ENCODE measurements around the gene SASH1.

DNA sequence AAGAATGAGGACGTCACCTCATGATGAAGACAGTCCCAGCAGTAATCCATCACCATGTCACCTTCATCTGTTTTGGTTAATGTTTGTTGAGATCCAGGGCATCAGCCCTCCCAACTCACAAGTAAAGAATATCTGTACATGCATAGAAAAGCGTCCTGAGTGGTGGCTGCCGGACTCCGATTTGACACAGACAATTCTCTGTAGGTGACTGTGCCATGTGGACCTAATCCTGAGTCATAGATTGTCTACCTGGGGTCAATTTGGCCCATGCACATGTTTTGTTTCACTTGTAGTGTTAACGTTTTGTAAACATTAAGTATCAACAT lies 235.8 kb downstream of the SASH1 start:
- TF ChIP-seq, protein P1, sequence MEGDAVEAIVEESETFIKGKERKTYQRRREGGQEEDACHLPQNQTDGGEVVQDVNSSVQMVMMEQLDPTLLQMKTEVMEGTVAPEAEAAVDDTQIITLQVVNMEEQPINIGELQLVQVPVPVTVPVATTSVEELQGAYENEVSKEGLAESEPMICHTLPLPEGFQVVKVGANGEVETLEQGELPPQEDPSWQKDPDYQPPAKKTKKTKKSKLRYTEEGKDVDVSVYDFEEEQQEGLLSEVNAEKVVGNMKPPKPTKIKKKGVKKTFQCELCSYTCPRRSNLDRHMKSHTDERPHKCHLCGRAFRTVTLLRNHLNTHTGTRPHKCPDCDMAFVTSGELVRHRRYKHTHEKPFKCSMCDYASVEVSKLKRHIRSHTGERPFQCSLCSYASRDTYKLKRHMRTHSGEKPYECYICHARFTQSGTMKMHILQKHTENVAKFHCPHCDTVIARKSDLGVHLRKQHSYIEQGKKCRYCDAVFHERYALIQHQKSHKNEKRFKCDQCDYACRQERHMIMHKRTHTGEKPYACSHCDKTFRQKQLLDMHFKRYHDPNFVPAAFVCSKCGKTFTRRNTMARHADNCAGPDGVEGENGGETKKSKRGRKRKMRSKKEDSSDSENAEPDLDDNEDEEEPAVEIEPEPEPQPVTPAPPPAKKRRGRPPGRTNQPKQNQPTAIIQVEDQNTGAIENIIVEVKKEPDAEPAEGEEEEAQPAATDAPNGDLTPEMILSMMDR (IDR thresholded peaks at IDR 0.05; ENCODE audit: low read length), result no peak
- TF ChIP-seq EZH2phosphoT487 (IDR thresholded peaks at IDR 0.05; ENCODE audit: low read length), result no peak
